IMR-90 (cell line): Measurements from ENCODE around the gene KANSL1L. TPM values are rescaled to one million over a fixed set of nuclear protein-coding genes. Genes with fewer than 3 reads are reported as not detected.

Source experiments
- ATAC-seq: fragments of 200-7000 bp; cut with Tn5 transposase; 2 replicates; pipeline ENCODE4 v1.9.1; 2020; ENCODE audit warnings: low read depth, mild to moderate bottlenecking, moderate library complexity
- BruUV-seq: library from RNA; stranded (reverse); fragments of 400-500 nt; replicated peaks from 2 replicates; lab custom pipeline; 2021; lab: Mats Ljungman, UMichigan
- CTCF ChIA-PET: fragments of 300-600 bp; formaldehyde crosslinking; extraction: SDS; loops from one replicate; lab custom pipeline; 2021; ENCODE audit warnings: antibody characterized with exemption; lab: Yijun Ruan, JAX
- POLR2A ChIA-PET: fragments of 300-600 bp; sonication (Branson Sonifier 250); formaldehyde crosslinking; loops from one replicate; lab custom pipeline; 2022; ENCODE audit warnings: antibody characterized with exemption; ENCODE audit not compliant: unreplicated experiment; lab: Charles Lee
- DNase-seq: peaks from one replicate; pipeline ENCODE4 v3.0.0; 2013
- H2AFZ ChIP-seq: replicated peaks from 2 replicates; pipeline ENCODE3; 2013; ENCODE audit warnings: low read length, mild to moderate bottlenecking; ENCODE audit not compliant: poor library complexity
- H2AK5ac ChIP-seq: 2 replicates; pipeline ENCODE4 v1.6.1; 2013; ENCODE audit warnings: low read depth, low read length, inconsistent platforms
- H2AK9ac ChIP-seq: replicated peaks from 2 replicates; pipeline ENCODE3; 2013; ENCODE audit warnings: mild to moderate bottlenecking, low read depth, low read length, moderate library complexity; ENCODE audit not compliant: poor library complexity
- H2BK120ac ChIP-seq: 2 replicates; pipeline ENCODE4 v1.6.1; 2013; ENCODE audit warnings: low read depth, low read length, inconsistent platforms
- H2BK15ac ChIP-seq: 3 replicates; pipeline ENCODE4 v1.6.1; 2013; ENCODE audit warnings: low read depth, low read length, inconsistent platforms
- H2BK20ac ChIP-seq: 2 replicates; pipeline ENCODE4 v1.6.1; 2013; ENCODE audit warnings: low read depth, mild to moderate bottlenecking, inconsistent platforms, low read length, moderate library complexity
- H2BK5ac ChIP-seq: 2 replicates; pipeline ENCODE4 v1.6.1; 2013; ENCODE audit warnings: mild to moderate bottlenecking, low read depth, low read length, inconsistent platforms; ENCODE audit not compliant: poor library complexity, severe bottlenecking
- H3K14ac ChIP-seq: replicated peaks from 2 replicates; pipeline ENCODE4 v1.6.1; 2013; ENCODE audit warnings: low read depth, low read length, inconsistent platforms
- H3K18ac ChIP-seq: 2 replicates; pipeline ENCODE4 v1.6.1; 2013; ENCODE audit warnings: low read depth, low read length, control low read depth
- H3K23ac ChIP-seq: 2 replicates; pipeline ENCODE4 v1.6.1; 2013; ENCODE audit warnings: low read depth, low read length, inconsistent platforms
- H3K27ac ChIP-seq: 2 replicates; pipeline ENCODE4 v1.5.1; 2013; ENCODE audit warnings: mild to moderate bottlenecking, control low read depth, low read length; ENCODE audit not compliant: insufficient read depth
- H3K27me3 ChIP-seq: 2 replicates; pipeline ENCODE4 v1.6.1; 2013; ENCODE audit warnings: low read length; ENCODE audit not compliant: control insufficient read depth, insufficient read depth
- H3K36me3 ChIP-seq: 2 replicates; pipeline ENCODE4 v1.6.1; 2013; ENCODE audit warnings: low read length, mixed read lengths; ENCODE audit not compliant: control insufficient read depth, insufficient read depth
- H3K4ac ChIP-seq: 2 replicates; pipeline ENCODE4 v1.6.1; 2013; ENCODE audit warnings: low read depth, low read length, inconsistent platforms
- H3K4me1 ChIP-seq: 2 replicates; pipeline ENCODE4 v1.6.1; 2013; ENCODE audit warnings: low read length, mixed read lengths; ENCODE audit not compliant: control insufficient read depth, insufficient read depth
- H3K4me2 ChIP-seq: 2 replicates; pipeline ENCODE4 v1.6.1; 2013; ENCODE audit warnings: low read depth, mild to moderate bottlenecking, control low read depth, low read length, moderate library complexity
- H3K4me3 ChIP-seq: 2 replicates; pipeline ENCODE4 v1.5.1; 2013; ENCODE audit warnings: low read depth, mild to moderate bottlenecking, control low read depth, low read length, moderate library complexity; ENCODE audit not compliant: insufficient read depth
- H3K56ac ChIP-seq: 2 replicates; pipeline ENCODE4 v1.6.1; 2013; ENCODE audit warnings: low read length, inconsistent platforms; ENCODE audit not compliant: insufficient read depth; ENCODE audit errors: extremely low read depth
- H3K79me1 ChIP-seq, 2 experiments: 2 replicates each; pipeline ENCODE4 v1.6.1; 2013; ENCODE audit warnings: low read length in 2 of 2, inconsistent platforms in 1 of 2, low read depth in 1 of 2
- H3K9ac ChIP-seq: 2 replicates; pipeline ENCODE4 v1.6.1; 2013; ENCODE audit warnings: low read depth, low read length, control low read depth
- H3K9me1 ChIP-seq: 2 replicates; pipeline ENCODE4 v1.6.1; 2013; ENCODE audit warnings: low read length, inconsistent platforms; ENCODE audit not compliant: insufficient read depth
- H3K9me3 ChIP-seq: 2 replicates; pipeline ENCODE4 v1.6.1; 2013; ENCODE audit warnings: low read length; ENCODE audit not compliant: control insufficient read depth, insufficient read depth
- H4K20me1 ChIP-seq: 2 replicates; pipeline ENCODE4 v1.6.1; 2013; ENCODE audit warnings: low read length, inconsistent platforms; ENCODE audit not compliant: insufficient read depth
- H4K5ac ChIP-seq: 2 replicates; pipeline ENCODE4 v1.6.1; 2013; ENCODE audit warnings: mild to moderate bottlenecking, low read depth, low read length, control low read depth
- H4K8ac ChIP-seq, 2 experiments: 2 replicates each; pipeline ENCODE4 v1.6.1; 2013; ENCODE audit warnings: low read depth in 2 of 2, low read length in 2 of 2, control low read depth in 1 of 2, inconsistent platforms in 1 of 2
- H4K91ac ChIP-seq: 2 replicates; pipeline ENCODE4 v1.6.1; 2013; ENCODE audit warnings: low read depth, low read length, inconsistent platforms; ENCODE audit not compliant: insufficient read depth
- BHLHE40 ChIP-seq: fragments of 150-350 bp; IDR thresholded peaks from 2 replicates; pipeline ENCODE4 v1.6.1; 2016; ENCODE audit warnings: mild to moderate bottlenecking, low read depth, low read length
- CHD1 ChIP-seq: IDR thresholded peaks from 2 replicates; pipeline ENCODE4 v1.6.1; 2012; ENCODE audit warnings: low read depth, low read length, improper control_type of control experiment
- CTCF ChIP-seq: conservative IDR thresholded peaks from 2 replicates; pipeline ENCODE4 v1.5.1; 2012; ENCODE audit warnings: mild to moderate bottlenecking, low read depth, low read length, improper control_type of control experiment
- MXI1 ChIP-seq: IDR thresholded peaks from 2 replicates; pipeline ENCODE4 v1.6.1; 2012; ENCODE audit warnings: low read depth, mild to moderate bottlenecking, low read length, moderate library complexity, borderline replicate concordance
- RAD21 ChIP-seq: IDR thresholded peaks from 2 replicates; pipeline ENCODE4 v1.6.1; 2012; ENCODE audit warnings: low read length, improper control_type of control experiment
- RFX5 ChIP-seq: IDR thresholded peaks from 2 replicates; pipeline ENCODE4 v1.8.0; 2012; ENCODE audit warnings: low read depth, mild to moderate bottlenecking, low read length, moderate library complexity
- SMC3 ChIP-seq: fragments of 150-350 bp; IDR thresholded peaks from 2 replicates; pipeline ENCODE4 v1.6.1; 2016; ENCODE audit warnings: low read depth, mild to moderate bottlenecking, antibody characterized with exemption, low read length, moderate library complexity
- dilution Hi-C: fragments of 300-500 bp; cut with HindIII; formaldehyde crosslinking; loops from one replicate; pipeline ENCODE4 v1.14.3; 2018; ENCODE audit warnings: low sequenced_read_pairs; ENCODE audit not compliant: unreplicated experiment
- in situ Hi-C: fragments of 300-500 bp; cut with MboI; formaldehyde crosslinking; loops from 3 replicates; pipeline ENCODE4 v1.14.3; 2019; ENCODE audit warnings: low sequenced_read_pairs, inconsistent platforms, mixed read lengths
- intact Hi-C: fragments of 100-400 bp; cut with micrococcal nuclease; formaldehyde crosslinking; loops from 2 replicates; pipeline ENCODE4 v1.10.0; 2022
- polyA plus RNA-seq, 3 experiments: library from polyadenylated mRNA; depleted of rRNA; stranded (reverse); fragments of >200 nt; gene quantifications; 2 replicates each; pipeline ENCODE4 v1.2.3, GENCODE V29; 2012; ENCODE audit warnings: low replicate concordance in 1 of 3
- total RNA-seq: library from RNA; depleted of rRNA; stranded (reverse); fragments of >200 nt; gene quantifications from 2 replicates; pipeline ENCODE4 v1.2.3, GENCODE V29; 2012

Gene KANSL1L
- total and polyA plus RNA-seq, 2 of the 4 experiments (the other 2 are of a cell fraction): 3.1 to 7.2 TPM

- ATAC-seq: peak; percentile 35; the same call in 1 of the 2 replicates
- BruUV-seq: no TSS peak
- no peak overlapping the region for H4K8ac ChIP-seq
- peak; percentile 41 for DNase-seq
- H2AFZ ChIP-seq: no peak overlapping the region
- no peak overlapping the region for H4K5ac ChIP-seq
- no peaks in the 10 kb centered on the region for H3K9me1 ChIP-seq
- no peak overlapping the region for H2BK5ac ChIP-seq
- no peak overlapping the region for H3K18ac ChIP-seq
- no peaks in the 10 kb centered on the region for H3K36me3 ChIP-seq
- no peak overlapping the region for H3K14ac ChIP-seq
- H2AK9ac ChIP-seq: no peak overlapping the region
- H3K9ac ChIP-seq: no peak overlapping the region
- H2BK15ac ChIP-seq: no peak overlapping the region
- no peak overlapping the region for H3K4ac ChIP-seq
- H3K4me1 ChIP-seq: no peaks in the 10 kb centered on the region
- no peak overlapping the region for H2BK120ac ChIP-seq
- no peak overlapping the region for H3K4me3 ChIP-seq
- no peak overlapping the region for H2AK5ac ChIP-seq
- no peak overlapping the region for H3K56ac ChIP-seq
- intact Hi-C loops: loop anchor here (1.0 to 5.0 kb wide), 4 partner anchors 222 to 1802 kb away; partner anchors contain the start of gene MAP2
- H2BK20ac ChIP-seq: no peak overlapping the region
- CTCF ChIA-PET: interaction anchor here (0.6 to 1.8 kb wide), 11 partner anchors 8 to 959 kb away, joined by 3 to 12 read pairs (median 3); no protein-coding TSS in a partner anchor
- TF ChIP-seq RAD21 (peak; percentile 77), SMC3 (peak; percentile 62), BHLHE40 (no peak), MXI1 (no peak), RFX5 (no peak), CTCF (peak; percentile 73), CHD1 (no peak)
- H3K23ac ChIP-seq: no peak overlapping the region
- in situ Hi-C loops: loop anchor here (5.0 kb wide), 1 partner anchor 222 kb away; no protein-coding TSS in a partner anchor
- no peaks in the 10 kb centered on the region for H4K20me1 ChIP-seq
- dilution Hi-C loops: no loop called here
- no peaks in the 10 kb centered on the region for H3K9me3 ChIP-seq
- H3K27me3 ChIP-seq: peaks cover 3% of the 10 kb centered on the region
- no peak overlapping the region for H4K91ac ChIP-seq
- no peaks in the 10 kb centered on the region for H3K79me1 ChIP-seq
- H3K4me2 ChIP-seq: no peak overlapping the region
- POLR2A ChIA-PET: no interaction called here
- no peak overlapping the region for H3K27ac ChIP-seq
Measured at GRCh38 chr2:210199186-210199765, 28.1 kb upstream of the KANSL1L start.
